Stomach (tissue), 4 donors: Measurements from ENCODE around the gene P2RY4.

Experiments used
- EP300 ChIP-seq: sonication (generic); formaldehyde crosslinking; IDR thresholded peaks from one replicate; pipeline ENCODE4 v1.6.1; 2017; ENCODE audit warnings: antibody characterized with exemption
- POLR2A ChIP-seq, 4 donors: fragments of 450-650 bp; IDR thresholded peaks; one replicate each; pipeline ENCODE4 v1.6.1; 2016; ENCODE audit warnings: antibody characterized with exemption in 4 of 4, control low read depth in 2 of 4, mild to moderate bottlenecking in 1 of 4, moderate library complexity in 1 of 4
- POLR2AphosphoS5 ChIP-seq, 3 donors: sonication (generic); formaldehyde crosslinking; IDR thresholded peaks; one replicate each; pipeline ENCODE4 v1.6.1; 2016; ENCODE audit warnings: antibody characterized with exemption in 3 of 3
- TF ChIP-seq, protein P1 (sequence below), 7 experiments: fragments of 450-650 bp in 4 of 7; fragments of 200-600 bp in 3 of 7; sonication (generic) in 3 of 7; IDR thresholded peaks; one replicate each; pipeline ENCODE4 v1.5.1; 2016 to 2019; ENCODE audit warnings: antibody characterized with exemption in 7 of 7, control low read depth in 2 of 7, mild to moderate bottlenecking in 1 of 7

DNA sequence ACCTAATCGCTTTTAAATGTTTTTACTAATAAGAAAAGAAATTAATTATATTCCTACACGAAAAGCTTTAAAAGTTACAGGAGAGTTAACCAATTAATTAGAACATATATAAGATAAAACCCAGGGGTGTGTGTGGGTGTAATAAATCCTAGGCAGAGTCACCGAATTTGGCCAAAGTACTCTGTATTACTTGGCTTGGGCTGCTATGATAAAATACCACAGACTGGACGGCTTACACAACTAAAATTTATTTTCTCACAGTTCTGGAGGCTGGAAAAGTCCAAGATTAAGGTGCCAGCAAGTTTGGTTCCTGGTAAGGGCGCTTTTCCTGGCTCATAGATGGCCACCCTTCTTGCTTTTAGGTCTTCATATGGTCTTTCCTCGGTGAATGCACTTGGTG is 15.1 kb downstream of the P2RY4 start:
- TF ChIP-seq, protein P1, sequence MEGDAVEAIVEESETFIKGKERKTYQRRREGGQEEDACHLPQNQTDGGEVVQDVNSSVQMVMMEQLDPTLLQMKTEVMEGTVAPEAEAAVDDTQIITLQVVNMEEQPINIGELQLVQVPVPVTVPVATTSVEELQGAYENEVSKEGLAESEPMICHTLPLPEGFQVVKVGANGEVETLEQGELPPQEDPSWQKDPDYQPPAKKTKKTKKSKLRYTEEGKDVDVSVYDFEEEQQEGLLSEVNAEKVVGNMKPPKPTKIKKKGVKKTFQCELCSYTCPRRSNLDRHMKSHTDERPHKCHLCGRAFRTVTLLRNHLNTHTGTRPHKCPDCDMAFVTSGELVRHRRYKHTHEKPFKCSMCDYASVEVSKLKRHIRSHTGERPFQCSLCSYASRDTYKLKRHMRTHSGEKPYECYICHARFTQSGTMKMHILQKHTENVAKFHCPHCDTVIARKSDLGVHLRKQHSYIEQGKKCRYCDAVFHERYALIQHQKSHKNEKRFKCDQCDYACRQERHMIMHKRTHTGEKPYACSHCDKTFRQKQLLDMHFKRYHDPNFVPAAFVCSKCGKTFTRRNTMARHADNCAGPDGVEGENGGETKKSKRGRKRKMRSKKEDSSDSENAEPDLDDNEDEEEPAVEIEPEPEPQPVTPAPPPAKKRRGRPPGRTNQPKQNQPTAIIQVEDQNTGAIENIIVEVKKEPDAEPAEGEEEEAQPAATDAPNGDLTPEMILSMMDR (IDR thresholded peaks at IDR 0.05) = no peak
- no peak for TF ChIP-seq EP300
- no peak for TF ChIP-seq POLR2A (IDR thresholded peaks at IDR 0.05)
- no peak for TF ChIP-seq POLR2AphosphoS5 (IDR thresholded peaks at IDR 0.05)
